ENCODE results near the gene NDUFA8. TPM values are rescaled to one million over a fixed set of nuclear protein-coding genes. Genes with fewer than 3 reads are reported as not detected.

NDUFA8 gene
- total and polyA plus RNA-seq, 10 of the 15 experiments (the other 5 are each of a cell fraction or from before 2014, with no cell fraction given) = 44.9 to 159 (median 90.8) TPM

- TF ChIP-seq, protein P1, sequence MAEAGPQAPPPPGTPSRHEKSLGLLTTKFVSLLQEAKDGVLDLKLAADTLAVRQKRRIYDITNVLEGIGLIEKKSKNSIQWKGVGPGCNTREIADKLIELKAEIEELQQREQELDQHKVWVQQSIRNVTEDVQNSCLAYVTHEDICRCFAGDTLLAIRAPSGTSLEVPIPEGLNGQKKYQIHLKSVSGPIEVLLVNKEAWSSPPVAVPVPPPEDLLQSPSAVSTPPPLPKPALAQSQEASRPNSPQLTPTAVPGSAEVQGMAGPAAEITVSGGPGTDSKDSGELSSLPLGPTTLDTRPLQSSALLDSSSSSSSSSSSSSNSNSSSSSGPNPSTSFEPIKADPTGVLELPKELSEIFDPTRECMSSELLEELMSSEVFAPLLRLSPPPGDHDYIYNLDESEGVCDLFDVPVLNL (IDR thresholded peaks at IDR 0.05; ENCODE audit: low read depth, low read length) = 0 out of 2 replicates have a peak, but pooled peaks have one; percentile 9
- TF ChIP-seq SMAD5 (IDR thresholded peaks at IDR 0.05; ENCODE audit: low read depth) (peak; percentile 54; the same call in 1 of the 2 replicates), CHD1 (IDR thresholded peaks at IDR 0.05; ENCODE audit: low read depth, low read length) (no peak), IKZF1 (conservative IDR thresholded peaks at IDR 0.05) (peak; percentile 94), CEBPB (IDR thresholded peaks at IDR 0.05; ENCODE audit: borderline replicate concordance in 1 of 2, low read depth in 2 of 2, low read length in 2 of 2) (no peak), NR2F1 (conservative IDR thresholded peaks at IDR 0.05) (0 out of 2 replicates have a peak, but pooled peaks have one; percentile 15), EZH2 (IDR thresholded peaks at IDR 0.05; ENCODE audit: borderline replicate concordance, control insufficient read depth, low read depth, low read length) (no peak), SREBF2 (IDR thresholded peaks at IDR 0.05; ENCODE audit: low read length) (no peak), IRF4 (IDR thresholded peaks at IDR 0.05; ENCODE audit: low read depth, low read length) (no peak), ATF7 (IDR thresholded peaks at IDR 0.05; ENCODE audit: low read depth) (peak; percentile 38; the same call in 1 of the 2 replicates)
- TF ChIP-seq, protein P2, sequence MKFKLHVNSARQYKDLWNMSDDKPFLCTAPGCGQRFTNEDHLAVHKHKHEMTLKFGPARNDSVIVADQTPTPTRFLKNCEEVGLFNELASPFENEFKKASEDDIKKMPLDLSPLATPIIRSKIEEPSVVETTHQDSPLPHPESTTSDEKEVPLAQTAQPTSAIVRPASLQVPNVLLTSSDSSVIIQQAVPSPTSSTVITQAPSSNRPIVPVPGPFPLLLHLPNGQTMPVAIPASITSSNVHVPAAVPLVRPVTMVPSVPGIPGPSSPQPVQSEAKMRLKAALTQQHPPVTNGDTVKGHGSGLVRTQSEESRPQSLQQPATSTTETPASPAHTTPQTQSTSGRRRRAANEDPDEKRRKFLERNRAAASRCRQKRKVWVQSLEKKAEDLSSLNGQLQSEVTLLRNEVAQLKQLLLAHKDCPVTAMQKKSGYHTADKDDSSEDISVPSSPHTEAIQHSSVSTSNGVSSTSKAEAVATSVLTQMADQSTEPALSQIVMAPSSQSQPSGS (IDR thresholded peaks at IDR 0.05; ENCODE audit: low read length) = no peak
- TF ChIP-seq, protein P3, sequence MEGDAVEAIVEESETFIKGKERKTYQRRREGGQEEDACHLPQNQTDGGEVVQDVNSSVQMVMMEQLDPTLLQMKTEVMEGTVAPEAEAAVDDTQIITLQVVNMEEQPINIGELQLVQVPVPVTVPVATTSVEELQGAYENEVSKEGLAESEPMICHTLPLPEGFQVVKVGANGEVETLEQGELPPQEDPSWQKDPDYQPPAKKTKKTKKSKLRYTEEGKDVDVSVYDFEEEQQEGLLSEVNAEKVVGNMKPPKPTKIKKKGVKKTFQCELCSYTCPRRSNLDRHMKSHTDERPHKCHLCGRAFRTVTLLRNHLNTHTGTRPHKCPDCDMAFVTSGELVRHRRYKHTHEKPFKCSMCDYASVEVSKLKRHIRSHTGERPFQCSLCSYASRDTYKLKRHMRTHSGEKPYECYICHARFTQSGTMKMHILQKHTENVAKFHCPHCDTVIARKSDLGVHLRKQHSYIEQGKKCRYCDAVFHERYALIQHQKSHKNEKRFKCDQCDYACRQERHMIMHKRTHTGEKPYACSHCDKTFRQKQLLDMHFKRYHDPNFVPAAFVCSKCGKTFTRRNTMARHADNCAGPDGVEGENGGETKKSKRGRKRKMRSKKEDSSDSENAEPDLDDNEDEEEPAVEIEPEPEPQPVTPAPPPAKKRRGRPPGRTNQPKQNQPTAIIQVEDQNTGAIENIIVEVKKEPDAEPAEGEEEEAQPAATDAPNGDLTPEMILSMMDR (IDR thresholded peaks at IDR 0.05 in 2 of 3, conservative IDR thresholded peaks at IDR 0.05 in 1 of 3; ENCODE audit: control insufficient read depth in 2 of 3, extremely low read depth in 1 of 3, insufficient read depth in 1 of 3, low read depth in 3 of 3, low read length in 3 of 3) = no peak
These were observed at the start of gene NDUFA8, which contains the start of gene MORN5 (continued) for GRCh38 chr9:122159026-122159924.

All from GM12878 (cell line).